CD4-positive, alpha-beta T cell treated with Interleukin-2 at 100 ng/mL for 4 hours (primary cell): ENCODE measurements around the gene ENDOV.

Source experiments
- DNase-seq: peaks from one replicate; pipeline ENCODE4 v3.0.0-alpha.2; 2020; ENCODE audit warnings: low spot score

ENDOV gene

GRCh38 chr17:80485846-80486245, 70.9 kb downstream of the ENDOV start:
- no peak for DNase-seq

DNA sequence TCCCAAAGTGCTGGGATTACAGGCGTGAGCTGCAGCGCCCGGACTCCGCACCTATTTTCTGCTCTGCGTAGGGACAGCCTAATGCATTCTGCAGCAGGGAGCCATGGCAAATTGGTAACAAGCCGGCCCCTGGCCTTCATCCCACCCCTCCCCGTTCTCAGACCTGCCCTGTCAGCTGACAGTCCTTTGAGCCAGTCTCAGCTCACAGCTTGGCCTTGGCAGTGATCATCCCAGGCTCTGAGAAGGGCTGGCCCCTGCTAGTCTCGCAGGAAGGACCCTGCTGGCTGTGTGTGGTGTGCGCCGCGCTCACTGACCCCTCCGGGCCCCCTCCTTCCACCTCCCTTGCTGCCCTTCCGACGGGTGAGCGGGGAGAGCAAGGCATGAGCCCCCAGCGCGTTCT, 71.7 kb downstream of the ENDOV start:
- DNase-seq, result no peak

- no peak for DNase-seq
Measured at GRCh38 chr17:80487511-80487910, 72.5 kb downstream of the ENDOV start.
